GM19035 (cell line): ENCODE measurements around the gene APOC3.
A peak's percentile ranks its signal among the peaks of the same experiment; 100 is the strongest.

ENCODE experiments used
- ATAC-seq: cut with Tn5 transposase; IDR thresholded peaks from one replicate; pipeline ENCODE4 v1.9.1; 2021; ENCODE audit not compliant: unreplicated experiment

The APOC3 gene

GRCh38 chr11:116843661-116844060 lies 14.0 kb downstream of the APOC3 start:
- no peak for ATAC-seq

GRCh38 chr11:116844722-116845121 lies 15.0 kb downstream of the APOC3 start:
- ATAC-seq, result no peak

DNA sequence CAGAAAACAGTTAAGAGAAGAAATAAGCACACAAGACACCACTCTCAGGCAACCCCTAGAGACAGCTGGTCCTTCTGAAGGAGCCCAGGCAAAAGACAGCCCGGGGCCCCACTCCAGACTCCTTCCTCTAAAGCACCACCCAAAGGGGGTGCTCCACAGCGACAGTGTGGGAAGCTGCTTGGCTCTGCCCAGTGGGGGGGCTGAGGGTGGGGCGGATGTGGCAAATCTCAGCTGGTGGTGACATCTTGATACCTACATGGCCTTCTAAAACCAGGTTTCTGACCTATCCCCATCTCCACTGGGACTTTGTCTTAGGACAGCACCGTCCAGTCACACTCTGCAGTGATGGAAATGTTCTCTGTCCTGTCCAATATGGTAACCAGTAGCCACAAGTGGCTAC lies 17.9 kb downstream of the APOC3 start:
- ATAC-seq, result no peak

DNA sequence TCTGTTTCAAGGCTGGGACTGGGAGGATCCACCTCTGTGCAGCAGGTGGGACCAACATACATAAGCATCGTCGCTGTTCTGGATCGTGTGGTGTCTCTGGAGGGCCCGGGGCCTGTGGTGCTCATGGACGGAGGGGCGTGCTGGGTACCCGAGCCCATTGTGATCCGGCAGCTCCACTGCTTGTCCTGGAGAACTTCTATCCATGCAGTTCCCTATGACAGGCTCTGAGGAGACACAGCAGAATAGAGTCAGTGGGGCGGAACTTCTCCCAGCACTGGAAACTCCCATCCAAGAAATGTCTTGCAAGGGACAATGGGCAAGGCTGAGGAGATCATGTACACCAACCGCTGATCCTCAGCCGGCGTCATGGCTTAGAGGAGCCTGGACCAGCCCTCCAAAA lies 19.4 kb downstream of the APOC3 start:
- no peak for ATAC-seq

DNA sequence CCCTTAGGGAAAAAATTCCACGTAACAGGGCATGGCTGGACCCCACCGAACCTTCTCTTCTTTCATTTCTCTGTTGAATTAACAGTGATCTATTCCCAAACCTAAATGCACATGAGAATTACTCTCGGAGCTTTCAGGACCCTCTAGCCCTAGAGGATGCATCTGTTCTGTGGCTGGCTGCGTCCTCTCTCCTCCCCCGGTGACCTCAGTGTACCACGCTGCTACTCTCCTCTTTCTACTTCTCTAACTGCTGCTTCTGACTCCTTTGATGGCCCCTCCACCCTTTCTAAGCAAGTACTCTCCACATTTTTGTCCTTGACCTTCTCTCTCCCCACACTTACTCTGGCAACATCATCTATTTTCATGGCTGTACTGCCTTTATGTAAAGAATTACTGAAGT lies 19.8 kb downstream of the APOC3 start:
- no peak for ATAC-seq

DNA sequence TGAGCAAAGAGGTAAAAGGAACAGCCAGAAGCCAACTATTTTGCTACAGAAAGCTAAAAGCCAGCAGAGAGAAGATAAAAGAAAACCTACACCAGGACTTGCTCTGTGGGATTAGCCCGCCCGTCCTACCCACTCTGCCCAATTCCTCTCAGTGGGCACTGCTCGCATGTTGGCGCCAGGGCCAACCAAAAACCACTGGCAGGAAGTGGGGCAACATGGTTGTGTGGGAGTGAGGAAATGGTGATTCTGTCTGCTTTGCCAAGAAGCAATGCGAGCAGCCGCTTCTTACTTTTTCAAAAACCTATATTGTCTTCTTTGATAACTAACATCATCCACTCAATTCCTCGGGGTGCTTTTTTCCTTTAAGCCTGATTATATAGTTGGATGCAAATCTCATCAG lies 21.9 kb downstream of the APOC3 start:
- ATAC-seq, result no peak

DNA sequence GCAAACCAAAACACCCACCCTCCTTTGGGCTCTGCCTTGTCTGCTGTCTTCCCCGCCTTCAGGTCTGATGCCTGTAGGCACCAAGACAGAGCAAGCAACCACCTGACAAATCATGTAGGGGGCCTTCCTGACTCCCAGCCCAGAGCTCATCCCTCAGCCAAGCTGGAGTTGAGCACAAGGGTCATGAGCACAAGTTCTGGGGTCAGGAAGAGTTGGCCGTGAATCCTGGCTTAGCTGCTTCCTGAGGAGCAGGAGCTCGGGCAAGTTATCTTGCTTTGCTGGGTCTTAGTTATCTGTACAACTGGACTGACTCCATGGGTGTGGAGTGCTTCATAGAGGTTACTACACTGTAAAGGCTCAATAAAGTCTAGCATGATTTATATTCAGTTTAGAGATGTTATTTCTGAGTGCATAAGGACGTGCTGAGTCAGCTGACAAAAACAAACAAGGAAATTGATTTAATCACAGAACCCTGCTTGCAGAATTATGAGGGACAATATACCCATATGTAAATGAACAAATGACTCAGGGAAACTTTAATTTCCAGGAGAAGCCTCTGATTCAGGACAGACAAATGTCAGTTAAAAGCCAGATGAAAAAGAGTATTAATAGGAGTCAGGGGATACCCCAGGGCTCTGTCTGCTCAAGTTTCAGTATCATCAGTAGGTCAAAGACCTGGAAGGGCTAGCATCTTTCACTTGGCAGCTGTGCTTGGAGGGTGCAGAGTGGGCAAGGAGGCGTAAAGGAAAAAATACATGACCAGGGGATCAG lies 22.7 kb downstream of the APOC3 start:
- no peak for ATAC-seq

GRCh38 chr11:116853461-116854073 lies 23.9 kb downstream of the APOC3 start:
- ATAC-seq, result peak; percentile 95

GRCh38 chr11:116855413-116855812 lies 25.7 kb downstream of the APOC3 start:
- no peak for ATAC-seq

DNA sequence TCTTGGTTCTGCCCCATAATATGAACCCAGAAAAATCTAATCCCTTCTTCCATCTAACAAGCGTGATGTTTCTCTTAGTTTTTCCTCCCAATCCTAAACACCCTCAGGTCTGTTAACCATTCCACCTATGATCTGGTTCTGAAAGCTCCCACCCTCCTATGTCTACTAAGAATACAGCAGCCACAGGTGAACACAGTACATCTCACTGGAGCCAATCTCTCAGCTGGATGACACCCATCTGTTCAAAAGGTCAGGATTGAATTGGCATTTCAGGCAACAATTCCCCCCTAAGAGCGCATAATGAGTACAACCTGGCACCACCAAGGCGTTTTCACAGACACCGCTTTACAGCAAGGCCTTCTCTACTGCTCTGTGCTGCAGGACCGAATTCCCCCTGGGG lies 26.7 kb downstream of the APOC3 start:
- ATAC-seq, result no peak

- no peak for ATAC-seq
Observed at GRCh38 chr11:116857316-116857715, 27.6 kb downstream of the APOC3 start.

DNA sequence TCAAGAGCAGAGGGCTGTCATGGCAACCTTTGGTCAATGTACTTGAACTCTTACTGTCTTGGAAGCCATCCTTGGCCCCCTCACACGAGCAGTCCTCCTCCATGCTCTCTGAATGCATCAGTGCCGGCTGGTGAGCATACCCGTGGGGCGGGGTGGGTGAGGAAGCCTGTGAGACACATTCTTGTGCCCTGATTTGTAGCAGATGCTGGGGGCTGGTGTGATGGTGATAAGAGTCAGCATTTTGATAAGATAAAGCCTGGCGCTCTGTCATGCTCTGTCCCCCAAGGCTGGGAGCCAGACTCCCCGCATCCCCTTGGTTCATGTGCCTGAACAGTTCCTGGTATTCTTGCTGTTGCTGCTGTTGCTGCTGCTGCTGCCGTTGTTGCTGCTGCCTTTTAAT lies 28.2 kb downstream of the APOC3 start:
- no peak for ATAC-seq

DNA sequence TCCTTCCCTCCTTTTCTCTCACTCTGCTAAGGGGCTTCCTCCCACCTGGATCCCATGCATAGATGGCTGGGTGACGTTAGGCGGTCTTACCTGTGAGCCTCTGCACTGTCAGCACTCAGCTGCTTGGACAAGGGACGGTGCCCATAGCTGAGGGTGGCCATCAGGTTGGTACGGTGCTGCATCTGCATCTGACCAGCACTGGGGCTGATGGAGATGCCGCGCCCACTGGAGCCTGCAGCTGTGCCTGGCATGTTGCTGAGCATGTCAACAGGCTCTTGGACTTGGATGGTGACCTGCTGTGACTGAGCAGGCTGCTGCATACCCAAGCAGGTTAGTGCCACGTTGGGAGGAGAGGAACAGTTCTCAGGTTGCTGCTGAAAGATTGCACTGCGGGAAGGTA lies 29.5 kb downstream of the APOC3 start:
- no peak for ATAC-seq

- ATAC-seq, result no peak
Observed at GRCh38 chr11:116860303-116860702, 30.6 kb downstream of the APOC3 start.

DNA sequence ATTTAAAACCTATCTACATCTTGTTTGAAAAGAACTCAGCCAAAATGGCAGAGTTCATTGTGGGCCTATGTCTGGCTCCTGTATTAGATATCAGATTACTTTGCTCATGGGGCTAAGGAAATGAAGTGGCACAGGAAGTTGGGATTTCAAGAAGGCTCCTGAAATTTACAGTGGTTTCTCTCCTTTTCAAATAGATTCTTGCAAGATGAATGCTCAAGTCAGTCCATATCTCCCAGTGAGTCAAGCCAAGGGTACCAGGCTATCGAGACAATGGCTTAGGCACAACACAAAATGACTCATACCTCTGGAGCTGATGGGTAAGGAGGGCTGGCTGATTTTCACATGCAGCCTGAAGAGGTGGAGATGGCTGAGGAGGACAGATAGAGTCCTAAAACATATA lies 31.8 kb downstream of the APOC3 start:
- no peak for ATAC-seq

- no peak for ATAC-seq
Observed at GRCh38 chr11:116862185-116862584, 32.5 kb downstream of the APOC3 start.

- ATAC-seq, result no peak
Observed at GRCh38 chr11:116862951-116863350, 33.2 kb downstream of the APOC3 start.

GRCh38 chr11:116864531-116864930 lies 34.8 kb downstream of the APOC3 start:
- ATAC-seq, result no peak

DNA sequence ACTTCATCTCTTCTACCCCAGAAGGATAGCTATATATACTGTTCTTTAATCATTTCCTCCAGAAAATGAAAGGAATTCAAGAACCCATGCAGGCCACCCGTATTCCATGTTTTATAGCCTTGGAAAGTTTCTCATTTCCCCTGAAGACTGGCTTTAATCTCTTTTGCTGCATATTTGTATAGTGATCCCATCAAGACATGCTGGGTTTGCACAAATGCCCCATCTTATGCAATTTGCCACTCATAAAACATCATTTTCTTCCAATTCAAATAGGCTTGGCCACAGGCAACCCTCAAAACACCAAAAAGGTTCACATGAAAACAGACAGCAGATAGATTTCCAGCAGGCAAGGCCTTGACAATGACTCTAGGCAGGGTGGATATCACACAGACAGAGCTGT lies 36.0 kb downstream of the APOC3 start:
- ATAC-seq, result no peak

- ATAC-seq, result no peak
Observed at GRCh38 chr11:116866804-116867455, 37.2 kb downstream of the APOC3 start.

- no peak for ATAC-seq
Observed at GRCh38 chr11:116867619-116868018, 37.9 kb downstream of the APOC3 start.

GRCh38 chr11:116868066-116868465 lies 38.4 kb downstream of the APOC3 start:
- ATAC-seq, result no peak
